Iris pigment epithelial cell (primary cell): Measurements from ENCODE around the gene ETV3.
"Not testable (repeated sequence)": the region's sequence is repeated elsewhere in the genome, so short reads cannot be mapped to it uniquely, and the experiment has no call there.

Source experiments
- DNase-seq: peaks from one replicate; pipeline ENCODE4 v3.0.0-alpha.2; 2011; ENCODE audit warnings: low read depth

Gene ETV3

DNA sequence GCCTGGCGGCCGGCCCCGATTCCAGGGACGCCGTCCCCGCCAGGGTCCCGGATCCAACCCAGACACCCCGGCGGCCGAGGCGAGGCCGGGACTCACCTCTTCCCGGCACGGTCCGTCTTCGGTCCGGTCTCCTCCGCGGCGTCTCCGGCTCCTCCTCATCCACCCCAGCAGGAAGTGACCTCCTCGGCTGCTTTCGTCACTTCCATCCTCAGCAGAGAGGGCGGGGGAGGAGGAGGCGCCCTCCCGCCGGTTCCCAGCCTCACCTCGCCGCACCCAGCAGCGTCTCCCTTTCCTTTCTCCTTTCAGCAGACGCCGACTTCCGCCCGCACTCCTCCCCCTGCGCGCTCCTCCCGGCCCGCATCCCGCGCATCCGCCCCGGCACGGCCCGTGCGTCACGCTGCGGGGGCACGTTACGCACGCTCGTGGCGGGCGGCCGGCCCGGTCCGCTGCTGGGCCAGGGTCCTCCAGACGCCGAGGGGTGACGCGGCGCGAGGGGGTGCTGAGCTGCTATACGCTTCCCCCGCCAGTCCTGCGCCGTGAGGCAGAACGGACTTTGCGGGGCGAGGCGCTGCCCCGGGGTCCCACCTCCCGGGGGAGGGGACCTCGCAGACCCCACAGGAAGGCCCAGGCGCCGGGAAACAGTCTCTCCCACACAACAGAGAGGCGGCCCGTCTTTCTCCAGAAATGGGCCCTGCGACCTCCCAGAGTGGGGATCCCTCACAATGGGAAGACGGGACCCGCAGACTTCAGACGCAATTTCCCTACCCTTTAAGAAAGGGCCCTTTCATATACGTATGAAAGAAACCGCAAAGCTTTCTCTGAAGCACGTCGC is at the start of gene ETV3:
Gene ETV3, minus strand, starts transcription at position 176 of the 832 bp plus-strand sequence. CDS start 2,043 bp downstream, outside the sequence.
- peak; percentile 96 for DNase-seq

DNA sequence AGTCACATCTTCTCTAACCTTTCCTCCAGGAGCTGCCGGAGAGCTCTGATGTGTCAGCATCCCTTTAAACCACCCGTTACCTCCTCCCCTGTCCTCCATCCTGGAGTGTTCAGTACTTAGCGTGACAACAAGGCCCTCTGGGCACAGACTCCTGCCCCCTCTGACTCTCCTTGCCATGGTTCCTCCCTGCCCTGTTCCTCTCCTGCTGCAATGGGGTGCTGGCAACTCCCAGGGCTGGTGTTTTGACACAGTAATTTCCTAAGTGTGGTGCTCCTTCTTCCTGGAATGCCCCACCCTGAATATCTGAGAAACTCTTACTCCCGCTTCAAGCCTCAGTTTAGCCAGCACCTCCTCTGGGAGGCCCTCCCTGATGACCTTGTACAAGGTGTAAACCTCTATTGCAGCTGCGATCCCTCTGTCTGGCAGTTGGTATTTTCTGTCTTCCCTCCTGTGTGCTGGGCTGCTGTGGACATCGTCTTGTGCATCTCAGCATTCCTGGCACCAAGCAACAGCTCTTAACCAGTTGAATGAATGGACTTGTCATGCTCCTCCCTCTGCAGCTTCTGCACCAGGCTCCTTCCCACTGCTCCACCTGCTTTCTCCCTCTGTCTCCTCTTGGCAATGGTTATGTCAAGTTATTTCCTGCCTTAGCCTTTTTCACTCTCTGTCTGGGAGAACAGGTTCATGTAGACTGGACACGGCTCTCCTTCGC is 48.2 kb upstream of the ETV3 start:
- DNase-seq = no peak

DNA sequence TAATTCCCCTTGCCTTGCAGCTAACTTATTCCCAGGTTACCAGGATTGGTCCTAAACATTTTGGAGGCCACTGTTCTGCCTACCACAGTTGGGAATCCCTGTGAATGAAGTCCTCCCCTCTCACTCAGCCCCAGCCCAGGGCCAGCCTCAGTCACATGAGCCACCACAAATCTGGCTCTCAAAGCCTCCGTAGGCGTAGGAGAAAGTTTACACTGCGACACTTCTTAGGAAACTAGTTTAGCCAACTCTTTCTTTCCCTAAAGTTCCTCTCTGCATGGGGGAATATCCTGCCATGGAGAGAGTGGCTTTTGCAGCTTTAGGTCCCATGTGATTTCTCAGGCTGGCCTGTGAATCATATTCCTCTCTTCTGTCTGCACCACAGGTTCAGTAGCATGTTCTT is 45.7 kb upstream of the ETV3 start:
- DNase-seq = no peak

DNA sequence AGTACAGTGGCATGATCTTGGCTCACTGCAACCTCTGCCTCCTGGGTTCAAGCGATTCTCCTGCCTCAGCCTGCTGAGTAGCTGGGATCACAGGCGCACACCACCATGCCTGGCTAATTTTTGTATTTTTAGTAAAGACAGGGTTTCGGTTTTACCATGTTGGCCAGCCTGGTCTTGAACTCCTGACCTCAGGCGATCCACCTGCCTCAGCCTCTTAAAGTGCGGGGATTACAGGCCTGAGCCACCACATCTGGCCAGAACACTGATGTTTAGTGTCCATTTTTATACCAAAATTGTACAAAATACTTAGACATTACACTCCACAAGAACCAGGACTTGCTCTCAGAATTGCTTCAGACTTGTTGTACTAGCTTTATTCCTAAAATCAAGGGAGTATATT is 44.2 kb upstream of the ETV3 start:
- DNase-seq = not testable (repeated sequence)

DNA sequence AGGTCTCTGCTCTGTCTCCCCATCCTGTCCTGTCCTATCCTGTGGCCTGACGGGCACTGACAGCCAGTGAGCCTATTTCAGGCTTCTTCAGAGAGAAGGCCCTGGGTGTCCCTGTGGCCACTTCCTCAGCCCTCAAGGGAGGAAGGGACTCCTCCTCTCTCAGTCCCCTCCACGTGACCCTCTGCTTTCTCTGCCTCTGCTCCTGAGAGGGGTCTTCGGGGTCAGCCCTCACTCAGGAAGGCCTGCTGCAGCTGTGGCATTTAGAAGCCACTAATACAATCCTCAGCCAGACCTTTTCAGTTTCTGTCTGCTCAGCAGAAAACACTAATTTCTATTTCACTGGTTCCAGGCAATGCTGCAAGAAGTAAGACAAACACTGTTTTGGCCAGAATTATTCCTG is 43.6 kb upstream of the ETV3 start:
- no peak for DNase-seq

DNA sequence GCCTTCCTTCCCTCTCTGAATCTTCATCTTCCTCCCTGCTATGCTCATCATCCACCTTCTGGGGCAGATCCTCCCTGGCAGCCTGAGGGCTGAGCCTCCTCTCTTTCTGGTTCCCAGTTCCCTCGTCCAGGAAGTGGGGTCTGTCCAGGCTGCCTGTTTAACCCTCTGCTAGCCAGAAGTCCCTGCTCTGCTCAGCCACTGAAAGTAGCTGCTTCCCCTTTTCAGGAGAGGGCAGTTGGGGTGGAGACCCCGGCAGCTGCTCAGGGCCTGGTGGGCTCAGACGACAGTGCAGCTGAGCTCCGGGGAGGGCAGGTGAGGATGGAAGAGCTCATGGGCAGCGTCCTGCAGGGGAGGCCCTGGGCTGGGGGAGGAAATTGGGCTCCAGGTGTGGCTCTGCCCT is 43.1 kb upstream of the ETV3 start:
- no peak for DNase-seq

DNA sequence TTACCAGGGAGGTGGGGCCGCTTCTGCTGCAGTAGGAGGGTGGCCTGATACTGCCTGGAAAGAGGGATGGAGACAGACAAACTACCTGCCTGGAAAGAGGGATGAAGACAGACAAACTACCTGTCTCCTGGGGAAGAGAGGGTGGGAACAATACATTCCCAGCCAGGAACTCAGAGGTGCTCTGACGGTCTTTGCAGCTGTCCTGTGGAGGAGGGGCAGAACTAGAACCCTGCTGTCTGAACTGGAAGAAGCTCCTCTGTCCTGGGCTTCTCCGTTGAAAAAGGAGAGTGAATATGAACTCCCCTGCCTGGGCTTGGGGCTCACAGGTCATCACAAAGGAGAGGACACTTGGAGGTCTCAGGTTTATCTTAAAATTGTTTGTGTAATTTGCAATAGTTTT is 40.3 kb upstream of the ETV3 start:
- no peak for DNase-seq

DNA sequence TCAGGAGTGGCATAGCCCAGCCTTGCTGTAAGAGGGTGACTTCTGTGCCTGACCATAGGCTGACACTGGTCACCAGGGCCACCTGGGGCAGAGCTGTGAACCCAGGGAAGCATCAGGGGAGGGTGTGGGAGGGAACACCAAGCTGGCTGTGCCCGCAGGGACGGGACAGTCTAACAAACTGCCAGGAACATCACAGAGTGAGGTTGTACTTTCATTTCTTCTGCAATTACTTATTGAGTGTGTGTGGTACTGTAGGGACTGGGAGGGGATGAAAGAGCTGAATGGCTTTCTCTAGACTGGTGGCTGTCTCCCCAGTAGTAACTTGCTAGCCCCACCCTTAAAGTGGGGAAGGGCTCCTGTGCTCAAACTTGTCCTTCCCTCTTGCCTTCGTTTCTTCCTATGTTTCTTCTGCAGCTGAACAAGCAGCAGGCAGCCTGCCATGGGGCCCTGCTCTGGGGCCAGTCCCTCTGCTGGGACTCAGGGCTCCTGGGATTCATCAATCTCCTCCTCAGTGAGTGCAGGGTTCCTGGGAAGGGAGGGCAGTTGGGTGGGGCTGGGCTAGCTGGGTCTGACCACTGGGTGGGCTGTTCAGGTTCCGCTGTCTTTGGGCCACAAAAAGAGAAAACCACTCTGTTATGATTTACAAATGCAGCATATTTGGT is 39.7 kb upstream of the ETV3 start:
- DNase-seq = no peak

DNA sequence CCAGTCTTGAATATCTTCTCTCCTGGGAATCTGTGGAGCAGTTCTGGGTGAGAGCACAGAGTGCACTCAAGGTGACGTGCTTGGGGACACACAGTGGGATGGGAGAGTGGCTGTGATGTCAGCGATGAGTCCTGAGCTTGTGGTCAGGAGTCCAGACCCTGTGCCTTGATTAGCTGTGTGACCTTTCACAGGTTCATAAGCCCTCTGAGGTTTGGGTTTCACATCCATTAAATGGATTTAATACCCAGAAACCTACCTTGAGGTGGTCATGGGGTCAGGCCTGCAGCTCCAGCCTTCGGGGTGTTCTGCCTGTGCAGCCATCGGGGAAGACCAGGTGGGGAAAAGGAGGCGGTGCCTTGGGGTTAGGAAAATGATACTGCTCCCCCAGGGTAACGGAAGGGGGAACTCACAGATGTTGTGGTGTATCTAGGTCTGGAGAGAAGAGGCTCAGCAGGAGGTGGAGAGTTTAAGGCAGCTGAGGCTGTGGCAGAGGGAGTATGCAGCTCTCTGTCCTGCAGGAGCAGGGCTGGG is 38.5 kb upstream of the ETV3 start:
- no peak for DNase-seq

DNA sequence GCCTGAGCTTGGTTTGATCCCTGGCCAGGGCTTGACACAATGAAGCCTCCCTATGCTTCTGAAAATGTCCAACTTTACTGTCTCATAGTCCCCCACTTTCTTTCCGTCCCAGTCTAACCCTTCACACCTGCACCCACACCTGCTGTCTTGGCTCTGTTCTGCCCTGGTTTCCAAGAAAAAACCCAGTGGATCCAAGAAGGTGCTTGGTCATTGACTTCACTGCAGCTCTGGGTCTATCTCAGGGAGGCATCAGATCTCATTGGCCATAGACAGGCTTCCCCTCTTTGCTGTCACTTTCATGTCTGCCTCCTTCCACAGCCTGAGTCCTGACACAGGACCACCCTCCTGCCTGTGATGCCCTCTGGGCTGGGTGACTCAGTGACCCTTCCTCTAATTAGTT is 37.8 kb upstream of the ETV3 start:
- no peak for DNase-seq

DNA sequence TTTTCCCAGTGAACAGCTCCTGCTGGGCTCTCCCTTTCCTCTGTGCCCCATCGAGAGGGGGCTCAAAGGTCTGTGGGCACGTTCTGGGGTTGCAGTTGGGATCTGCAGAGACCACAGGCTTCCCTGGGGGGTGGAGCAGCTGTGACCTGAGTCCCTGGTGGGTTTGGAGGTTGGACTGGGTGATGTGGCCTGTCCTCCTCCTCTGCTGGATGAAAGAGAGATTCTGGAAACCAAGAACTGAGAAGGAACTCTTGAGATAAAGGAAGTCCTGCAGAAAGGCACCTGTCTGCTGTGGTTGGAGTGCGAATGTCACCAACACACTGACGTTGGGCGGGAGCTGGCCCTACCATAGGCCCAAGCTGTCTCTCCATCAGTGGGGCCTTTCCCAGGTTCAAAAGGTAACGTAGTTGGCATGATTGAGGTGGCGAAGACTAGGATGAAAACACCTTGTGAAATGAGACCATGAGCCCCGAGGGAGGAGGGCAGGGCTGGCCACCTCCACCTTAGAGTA is 35.8 kb upstream of the ETV3 start:
- DNase-seq = no peak

DNA sequence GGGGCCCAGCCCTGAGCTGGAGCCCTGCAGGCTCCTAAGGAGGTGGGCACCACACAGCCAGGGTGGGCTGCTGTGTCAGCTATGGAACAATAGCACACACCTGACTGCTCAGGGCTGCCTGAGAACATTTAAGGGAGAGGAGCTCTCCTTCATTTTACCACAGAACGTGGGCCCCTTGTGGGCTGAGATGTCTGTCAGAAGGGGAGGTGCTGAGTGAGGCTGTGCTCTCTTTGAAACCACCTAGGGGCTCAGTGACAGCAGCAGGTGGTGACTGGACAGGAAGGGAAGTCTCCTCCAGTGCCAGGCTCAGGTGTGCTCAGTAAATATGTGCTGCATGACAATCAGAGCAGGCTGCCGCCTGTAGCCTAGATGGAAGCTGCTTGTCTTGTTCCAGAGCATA is 35.0 kb upstream of the ETV3 start:
- DNase-seq = not testable (repeated sequence)

DNA sequence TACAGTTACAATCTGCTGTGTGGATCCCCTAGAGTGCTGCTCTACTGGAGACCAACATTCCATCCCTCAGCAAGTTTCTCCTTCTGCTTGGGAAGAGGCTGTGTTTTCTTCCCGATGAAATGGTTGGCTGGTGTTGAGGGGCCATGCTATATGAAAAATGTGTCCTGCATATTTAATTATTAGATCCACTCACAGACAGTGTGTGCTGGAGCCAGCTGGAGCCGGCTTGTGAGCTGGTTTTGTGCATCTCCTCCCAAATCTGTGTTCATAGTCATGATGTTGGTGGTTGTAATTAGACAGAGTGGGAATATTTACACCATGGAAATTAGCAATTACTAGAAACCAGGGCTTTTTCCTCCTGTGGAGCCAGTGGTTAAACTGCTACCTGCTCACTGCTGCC is 34.4 kb upstream of the ETV3 start:
- DNase-seq = not testable (repeated sequence)

DNA sequence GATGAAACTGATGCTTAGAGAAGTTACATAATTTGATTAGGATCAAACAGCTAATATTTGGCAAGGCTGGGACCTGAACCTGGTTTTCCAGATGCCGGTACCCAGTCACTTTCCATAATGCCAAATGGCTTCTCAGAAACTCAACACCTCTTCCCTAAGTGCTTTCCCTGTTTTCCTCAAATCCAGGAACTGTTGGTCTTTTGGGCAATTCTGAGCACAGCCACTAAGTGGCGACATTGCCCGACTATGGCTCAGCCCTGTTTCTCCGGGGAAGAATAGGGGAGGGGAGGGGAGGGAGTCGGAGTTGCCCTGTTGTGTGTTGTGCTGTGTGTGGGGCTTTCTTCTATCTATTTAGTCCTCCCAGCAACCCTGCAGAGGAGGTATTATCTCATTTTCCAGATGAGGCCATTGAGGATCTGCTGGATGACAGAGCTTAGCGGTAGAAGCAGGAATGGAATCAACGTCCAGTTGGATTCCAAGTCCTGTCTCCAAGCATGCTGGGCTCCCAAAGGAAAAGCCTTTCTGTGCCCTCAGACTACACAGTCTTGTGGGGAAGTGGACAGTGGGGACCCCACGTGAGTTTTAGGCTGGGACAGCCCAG is 33.8 kb upstream of the ETV3 start:
- not testable (repeated sequence) for DNase-seq

DNA sequence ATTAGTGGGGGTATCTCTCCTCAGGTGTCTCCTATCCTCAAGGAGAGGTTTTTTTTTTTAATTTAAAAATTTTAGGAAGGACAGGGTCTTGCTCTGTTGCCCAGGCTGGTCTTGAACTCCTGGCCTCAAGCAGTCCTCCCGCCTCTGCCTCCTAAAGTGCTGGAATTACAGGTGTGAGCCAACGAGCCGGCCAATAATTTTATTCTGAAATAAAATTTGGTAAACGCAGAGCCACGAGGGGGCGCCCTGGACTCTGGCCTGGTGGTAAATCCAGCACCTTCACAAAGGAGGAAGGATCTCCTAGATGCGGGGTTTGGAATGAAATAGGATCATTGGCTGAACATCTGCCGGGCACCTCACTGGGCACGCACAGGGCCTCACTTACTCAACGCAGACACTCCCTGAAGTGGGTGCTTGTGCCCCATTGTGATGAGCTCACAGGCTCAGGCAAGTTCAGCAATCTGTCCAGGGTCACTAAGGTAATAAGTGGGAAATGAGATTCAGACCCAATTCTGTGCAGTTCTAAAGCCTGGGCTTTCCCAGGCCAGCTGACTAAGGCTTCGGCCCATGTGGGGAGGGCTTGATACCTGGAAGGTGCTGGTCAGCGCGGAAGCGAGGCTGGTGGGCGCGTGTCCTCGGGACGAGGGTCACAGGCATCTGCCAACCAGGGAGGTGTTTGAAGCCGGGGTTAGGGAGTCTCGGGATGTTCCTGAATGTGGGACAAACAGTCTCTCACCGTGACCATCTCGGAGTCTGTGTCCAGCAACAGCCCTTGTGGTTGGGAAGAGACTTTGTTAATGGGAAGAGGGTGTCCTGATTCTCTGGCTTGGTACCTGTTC is 32.7 kb upstream of the ETV3 start:
- DNase-seq = peak; percentile 11

DNA sequence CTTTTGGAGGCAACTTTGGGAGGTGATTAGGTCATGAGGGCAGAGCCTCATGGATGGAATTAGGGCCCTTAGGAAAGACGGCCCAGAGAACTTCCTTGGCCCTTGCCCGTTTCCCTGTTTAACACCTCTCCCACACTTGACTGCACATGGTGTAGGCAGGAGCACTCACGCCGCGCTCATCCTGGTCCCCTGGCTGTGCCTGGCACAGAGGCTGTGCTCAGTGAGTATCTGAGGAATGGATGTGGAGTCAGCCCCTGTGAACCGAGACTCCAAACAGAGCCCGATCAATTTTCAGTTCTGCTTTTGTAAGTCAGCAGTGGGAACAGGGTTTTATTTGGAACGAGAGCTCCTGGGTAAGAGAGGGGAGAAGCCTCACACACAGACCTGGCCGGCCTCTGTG is 29.8 kb upstream of the ETV3 start:
- no peak for DNase-seq

DNA sequence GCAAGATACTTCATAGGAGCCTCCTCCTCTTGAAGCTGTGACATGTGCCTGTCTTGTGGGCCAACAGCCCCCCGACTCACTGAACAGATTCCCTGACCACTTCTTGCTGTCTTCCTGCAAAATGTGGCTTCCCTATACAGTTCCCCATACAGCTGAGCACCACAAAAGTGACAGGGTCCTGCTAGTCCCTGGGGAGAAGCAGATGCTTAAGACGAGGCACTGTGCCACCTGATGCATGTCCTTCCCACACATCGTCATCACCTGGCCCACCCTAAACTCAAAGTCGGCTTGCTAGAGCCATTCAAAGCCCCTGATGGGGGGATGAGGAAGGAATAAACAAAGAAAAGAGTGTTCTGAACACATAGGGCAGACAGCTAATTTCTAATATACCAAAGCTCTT is 29.2 kb upstream of the ETV3 start:
- no peak for DNase-seq

DNA sequence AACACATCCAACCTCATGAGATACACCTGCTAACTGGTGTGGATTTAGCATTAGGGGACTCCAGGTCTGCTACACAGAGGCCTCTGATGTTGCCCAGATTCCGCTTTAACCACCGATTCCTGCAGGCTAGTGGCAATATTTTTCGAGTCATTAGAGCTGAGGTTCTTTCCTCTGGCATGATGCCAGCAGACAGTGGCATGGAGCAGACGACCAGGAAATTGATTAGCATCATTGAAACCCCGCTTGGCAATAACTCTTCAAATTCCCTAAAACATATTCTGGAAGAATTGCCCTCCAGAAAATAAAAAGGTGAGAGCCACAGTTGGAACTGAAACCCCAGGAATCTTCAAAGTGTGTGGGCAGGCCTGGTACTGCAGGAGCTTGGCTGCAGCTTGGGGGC is 28.4 kb upstream of the ETV3 start:
- no peak for DNase-seq

DNA sequence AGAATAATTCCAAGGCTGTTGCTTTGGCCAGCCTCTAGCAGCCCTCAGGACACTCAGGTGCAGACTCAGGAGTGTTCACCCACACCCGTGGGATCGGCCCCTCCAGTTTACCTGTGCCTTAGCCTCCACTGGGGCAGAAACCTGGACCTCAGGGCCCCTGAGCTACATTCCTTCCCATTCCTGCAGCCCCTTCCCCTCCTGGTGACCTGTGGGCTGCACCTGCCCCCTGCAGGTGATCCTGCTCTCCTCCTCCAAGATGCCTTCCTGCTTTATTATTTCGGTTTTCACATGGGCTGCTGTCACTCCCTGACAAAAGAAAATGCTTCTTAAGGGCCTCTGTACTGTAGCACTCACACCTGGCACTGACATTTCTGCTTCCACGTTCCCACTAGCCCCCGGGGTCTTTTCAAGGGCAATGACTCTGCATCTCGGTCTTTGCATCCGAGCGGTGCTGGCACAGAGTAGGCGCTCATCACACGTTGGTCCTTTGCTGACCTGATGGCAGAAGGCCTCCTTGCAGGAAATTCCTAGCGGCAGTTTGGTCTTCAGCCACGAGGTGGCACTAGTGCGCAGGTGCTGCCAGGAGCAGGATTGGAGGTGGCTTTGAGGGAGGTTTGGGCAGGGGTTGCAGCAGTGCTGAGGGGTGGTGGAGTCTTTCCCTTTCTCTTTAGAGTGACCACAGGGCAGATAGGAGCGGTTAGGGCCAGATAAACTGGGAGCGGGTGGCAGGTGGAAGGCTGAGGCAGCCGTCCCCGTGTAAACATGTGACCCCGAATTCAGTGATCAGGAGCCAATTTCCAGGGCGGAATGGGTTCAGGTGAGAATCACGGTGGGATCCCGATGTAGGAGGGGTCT is 25.3 kb upstream of the ETV3 start:
- DNase-seq = peak; percentile 40

DNA sequence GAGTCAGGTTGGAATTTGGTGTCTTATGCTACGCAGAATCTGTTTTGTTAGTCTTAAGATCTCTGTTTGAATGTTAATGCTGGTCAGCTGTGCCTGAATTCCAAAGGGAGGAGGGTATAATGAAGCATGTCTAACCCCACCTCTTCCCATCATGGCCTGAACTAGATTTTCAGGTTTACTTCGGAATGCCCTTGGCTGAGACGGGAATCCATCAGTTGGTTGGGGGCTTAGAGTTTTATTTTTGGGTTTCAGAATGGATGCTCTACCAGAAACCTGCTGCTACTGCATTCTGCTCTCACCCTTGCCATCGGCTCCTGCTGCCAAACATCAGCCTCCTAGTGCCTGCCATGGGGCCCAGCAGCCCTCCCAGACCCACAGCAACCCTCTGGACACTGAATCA is 24.1 kb upstream of the ETV3 start:
- DNase-seq = no peak
